Lower lobe of right lung (tissue), 2 donors: Measurements from ENCODE around the gene NELFCD. TPM values are rescaled to one million over a fixed set of nuclear protein-coding genes. Genes with fewer than 3 reads are reported as not detected.
A peak's percentile ranks its signal among the peaks of the same experiment; 100 is the strongest.
"Not testable (repeated sequence)": the region's sequence is repeated elsewhere in the genome, so short reads cannot be mapped to it uniquely, and the experiment has no call there.

Experiments
- ATAC-seq, 2 donors: fragments of 200-7000 bp; cut with Tn5 transposase; one replicate each; pipeline ENCODE4 v1.9.1; 2020 to 2022; ENCODE audit warnings: mild to moderate bottlenecking in 2 of 2, moderate library complexity in 2 of 2
- DNase-seq: peaks from one replicate; pipeline ENCODE4 v3.0.0-alpha.2; 2020
- H3K27ac ChIP-seq: fragments of 200-600 bp; one replicate; pipeline ENCODE4 v1.8.0; 2022
- H3K27me3 ChIP-seq: fragments of 200-600 bp; one replicate; pipeline ENCODE4 v1.8.0; 2022; ENCODE audit warnings: low read depth
- H3K36me3 ChIP-seq: fragments of 200-600 bp; one replicate; pipeline ENCODE4 v1.8.0; 2022; ENCODE audit warnings: mild to moderate bottlenecking
- H3K4me1 ChIP-seq: fragments of 200-600 bp; one replicate; pipeline ENCODE4 v1.8.0; 2022
- H3K4me3 ChIP-seq: fragments of 200-600 bp; one replicate; pipeline ENCODE4 v1.8.0; 2022; ENCODE audit warnings: mild to moderate bottlenecking
- H3K9me3 ChIP-seq: fragments of 200-600 bp; one replicate; pipeline ENCODE4 v1.8.0; 2022
- intact Hi-C: fragments of 100-400 bp; cut with DNase I; formaldehyde crosslinking; loops from one replicate; pipeline ENCODE4 v1.11.0; 2022
- total RNA-seq: library from RNA; stranded (reverse); fragmentation: NEBNext Ultra II Directional; extraction: Animal tissue kit (Norgen Biotek cat#: 25700); gene quantifications from one replicate; pipeline ENCODE4 v1.2.1, GENCODE V29; 2021
- TF ChIP-seq, protein P1 (sequence below): fragments of 200-600 bp; IDR thresholded peaks from one replicate; pipeline ENCODE4 v1.8.0; 2022; ENCODE audit warnings: antibody characterized with exemption, mild to moderate bottlenecking
- donor health status: DM: no; HTN: yes; CAD: no; lungs with severe emphysema.

NELFCD gene
- total RNA-seq, 1 donor from 2014 or later: 54.1 TPM

GRCh38 chr20:58976061-58976730 is 4.9 kb upstream of the NELFCD start:
- Histone ChIP-seq H3K9me3 (peaks cover 15% of the 10 kb centered on the region), H3K4me3 (no peak overlapping the region), H3K27ac (no peak overlapping the region), H3K36me3 (no peaks in the 10 kb centered on the region), H3K27me3 (no peaks in the 10 kb centered on the region), H3K4me1 (no peaks in the 10 kb centered on the region)
- no peak for ATAC-seq
- TF ChIP-seq, protein P1, sequence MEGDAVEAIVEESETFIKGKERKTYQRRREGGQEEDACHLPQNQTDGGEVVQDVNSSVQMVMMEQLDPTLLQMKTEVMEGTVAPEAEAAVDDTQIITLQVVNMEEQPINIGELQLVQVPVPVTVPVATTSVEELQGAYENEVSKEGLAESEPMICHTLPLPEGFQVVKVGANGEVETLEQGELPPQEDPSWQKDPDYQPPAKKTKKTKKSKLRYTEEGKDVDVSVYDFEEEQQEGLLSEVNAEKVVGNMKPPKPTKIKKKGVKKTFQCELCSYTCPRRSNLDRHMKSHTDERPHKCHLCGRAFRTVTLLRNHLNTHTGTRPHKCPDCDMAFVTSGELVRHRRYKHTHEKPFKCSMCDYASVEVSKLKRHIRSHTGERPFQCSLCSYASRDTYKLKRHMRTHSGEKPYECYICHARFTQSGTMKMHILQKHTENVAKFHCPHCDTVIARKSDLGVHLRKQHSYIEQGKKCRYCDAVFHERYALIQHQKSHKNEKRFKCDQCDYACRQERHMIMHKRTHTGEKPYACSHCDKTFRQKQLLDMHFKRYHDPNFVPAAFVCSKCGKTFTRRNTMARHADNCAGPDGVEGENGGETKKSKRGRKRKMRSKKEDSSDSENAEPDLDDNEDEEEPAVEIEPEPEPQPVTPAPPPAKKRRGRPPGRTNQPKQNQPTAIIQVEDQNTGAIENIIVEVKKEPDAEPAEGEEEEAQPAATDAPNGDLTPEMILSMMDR: no peak
- no peak for DNase-seq
- intact Hi-C loops: no loop called here

- no peak for ATAC-seq
- TF ChIP-seq, protein P1: no peak
- H3K9me3 ChIP-seq: peaks cover 15% of the 10 kb centered on the region
- no peaks in the 10 kb centered on the region for H3K27me3 ChIP-seq
- no peak for DNase-seq
- no peak overlapping the region for H3K4me3 ChIP-seq
- intact Hi-C loops: no loop called here
- no peak overlapping the region for H3K27ac ChIP-seq
- no peaks in the 10 kb centered on the region for H3K36me3 ChIP-seq
- peaks cover 19% of the 10 kb centered on the region for H3K4me1 ChIP-seq
These were observed 2.5 kb upstream of the NELFCD start for GRCh38 chr20:58978351-58979190.

GRCh38 chr20:58981628-58982364 is 740 bp downstream of the NELFCD start:
- no peaks in the 10 kb centered on the region for H3K9me3 ChIP-seq
- peaks cover 11% of the 10 kb centered on the region for H3K36me3 ChIP-seq
- TF ChIP-seq, protein P1: no peak
- H3K27ac ChIP-seq: peak overlapping the region; percentile 80
- ATAC-seq (no peak), DNase-seq (no peak)
- H3K27me3 ChIP-seq: no peaks in the 10 kb centered on the region
- peaks cover 32% of the 10 kb centered on the region for H3K4me1 ChIP-seq
- intact Hi-C loops: no loop called here
- peak overlapping the region; percentile 72 for H3K4me3 ChIP-seq

- H3K27ac ChIP-seq: no peak overlapping the region
- intact Hi-C loops: no loop called here
- ATAC-seq: no peak
- no peak for DNase-seq
- H3K27me3 ChIP-seq: no peaks in the 10 kb centered on the region
- no peaks in the 10 kb centered on the region for H3K9me3 ChIP-seq
- H3K4me3 ChIP-seq: peak overlapping the region; percentile 72
- peaks cover 32% of the 10 kb centered on the region for H3K4me1 ChIP-seq
- peaks cover 18% of the 10 kb centered on the region for H3K36me3 ChIP-seq
- TF ChIP-seq, protein P1: no peak
These were observed 1.5 kb downstream of the NELFCD start for GRCh38 chr20:58982406-58983114.

DNA sequence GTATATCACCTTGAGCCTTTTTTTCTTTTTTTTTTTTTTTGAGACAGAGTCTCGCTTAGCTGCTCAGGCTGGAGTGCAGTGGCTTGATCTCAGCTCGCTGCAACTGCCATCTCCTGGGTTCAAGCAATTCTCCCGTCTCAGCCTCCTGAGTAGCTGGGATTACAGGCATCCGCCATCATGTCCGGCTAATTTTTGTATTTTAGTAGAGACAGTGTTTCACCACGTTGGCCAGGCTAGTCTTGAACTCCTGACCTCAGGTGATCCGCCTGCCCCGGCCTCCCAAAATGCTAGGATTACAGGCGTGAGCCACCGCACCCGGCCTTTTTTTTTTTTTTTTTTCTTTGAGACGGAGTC is 2.0 kb downstream of the NELFCD start:
- H3K4me3 ChIP-seq, DNase-seq, H3K27ac ChIP-seq, H3K27me3 ChIP-seq, intact Hi-C loops, H3K9me3 ChIP-seq, ATAC-seq: not testable (repeated sequence)
- peaks cover 24% of the 10 kb centered on the region for H3K36me3 ChIP-seq
- peaks cover 32% of the 10 kb centered on the region for H3K4me1 ChIP-seq
